HCEC 1CT (cell line): ENCODE data around the gene EML1.

ENCODE experiments used
- DNase-seq: peaks from one replicate; pipeline ENCODE4 v3.0.0-alpha.2; 2017

EML1 gene

DNA sequence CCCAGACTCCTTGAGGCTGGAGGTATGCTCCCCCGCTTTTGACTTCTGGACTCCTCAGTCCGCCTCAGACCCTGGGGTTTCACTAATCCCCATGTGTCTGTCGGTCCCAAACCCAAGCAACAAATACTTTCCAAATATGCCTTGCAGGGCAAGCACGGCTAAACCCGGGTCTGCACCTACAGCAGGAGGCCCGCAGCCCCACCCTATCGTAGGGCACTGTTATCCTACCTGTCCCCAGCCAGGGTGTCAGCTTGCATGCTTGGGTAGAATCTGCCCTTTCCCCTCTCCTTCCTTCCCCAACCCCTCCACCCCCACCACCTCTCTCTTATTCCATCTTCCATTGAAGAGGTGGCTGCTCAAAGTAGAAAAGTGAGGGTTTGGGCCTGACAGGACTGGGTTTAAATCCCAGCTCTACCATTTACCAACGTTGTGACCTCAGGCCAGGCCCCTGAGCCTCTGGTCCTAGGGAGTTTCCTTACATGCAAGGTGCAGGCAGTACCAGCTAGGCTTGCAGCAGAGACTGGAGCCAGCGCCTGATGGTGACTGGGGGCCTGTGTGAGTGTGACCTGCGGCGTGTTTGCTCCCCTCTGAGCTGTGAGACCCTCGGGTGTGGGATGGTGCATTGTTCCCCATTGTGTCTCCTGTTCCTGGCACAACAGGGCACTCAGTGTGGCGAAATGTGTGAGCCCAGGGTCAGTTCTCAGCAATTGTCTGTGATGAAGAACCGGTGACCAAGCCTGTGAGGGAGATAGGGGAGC is 11.2 kb upstream of the EML1 start:
- no peak for DNase-seq

DNA sequence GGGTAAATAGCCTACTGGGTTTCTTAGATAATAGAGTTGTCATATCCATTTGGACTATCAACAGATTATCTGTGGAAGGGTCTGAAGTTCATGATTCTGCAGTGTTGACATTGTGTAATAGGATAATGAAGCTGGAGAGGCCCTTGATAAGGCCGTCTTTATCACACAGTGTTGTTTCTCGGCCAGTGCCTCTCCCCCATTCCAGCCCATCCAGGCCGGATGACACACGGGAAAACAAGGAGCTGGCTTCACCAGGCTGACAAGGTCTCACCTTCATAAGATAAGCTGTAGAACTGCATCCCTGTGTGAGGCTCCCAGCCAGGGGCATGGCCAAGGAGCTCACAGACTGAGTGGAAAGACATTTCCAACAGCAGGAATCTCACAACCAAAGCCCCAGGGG is 8.7 kb upstream of the EML1 start:
- no peak for DNase-seq

DNA sequence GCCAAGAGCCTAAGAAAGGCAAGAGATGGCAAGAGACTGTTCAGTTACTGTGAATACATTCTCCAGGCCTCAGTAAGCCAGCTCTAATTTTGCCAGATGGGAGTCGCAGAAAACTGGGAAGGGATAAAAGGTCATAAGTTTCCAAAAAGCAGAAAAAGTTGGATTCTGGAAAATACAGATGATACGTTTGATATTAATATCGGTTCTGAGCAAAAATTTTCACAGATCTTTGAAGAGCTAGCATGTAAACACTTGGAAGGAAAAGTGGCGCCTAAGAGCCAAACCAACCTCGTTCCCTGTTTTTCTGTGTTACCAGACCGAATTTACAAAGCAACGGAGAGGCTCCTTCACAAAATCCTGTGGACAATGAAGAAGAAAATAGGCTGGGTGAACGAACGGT is 7.8 kb upstream of the EML1 start:
- DNase-seq: no peak

DNA sequence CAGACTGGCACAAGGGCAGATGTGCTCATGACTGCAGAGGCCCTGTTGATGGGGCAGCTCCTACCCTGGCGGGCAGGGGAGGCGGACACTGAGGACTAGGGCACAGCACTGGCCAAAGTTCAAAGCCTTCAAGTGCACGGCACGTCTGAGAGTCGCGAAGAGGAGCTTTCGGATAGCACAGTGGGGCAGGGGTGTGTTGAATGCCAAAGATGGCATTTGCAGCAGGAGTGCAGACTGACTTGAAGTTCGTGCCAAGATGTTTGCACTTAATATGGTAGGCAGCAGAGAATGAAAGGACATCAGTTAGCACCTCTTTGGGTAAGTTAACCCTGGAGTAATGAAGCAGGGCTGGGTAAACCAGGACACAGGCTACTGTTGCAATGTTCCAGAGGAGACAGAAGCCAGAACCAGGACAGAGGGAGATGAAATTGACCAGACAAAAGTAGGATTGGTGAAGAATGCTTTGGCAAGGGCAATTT is 6.7 kb upstream of the EML1 start:
- DNase-seq: no peak

DNA sequence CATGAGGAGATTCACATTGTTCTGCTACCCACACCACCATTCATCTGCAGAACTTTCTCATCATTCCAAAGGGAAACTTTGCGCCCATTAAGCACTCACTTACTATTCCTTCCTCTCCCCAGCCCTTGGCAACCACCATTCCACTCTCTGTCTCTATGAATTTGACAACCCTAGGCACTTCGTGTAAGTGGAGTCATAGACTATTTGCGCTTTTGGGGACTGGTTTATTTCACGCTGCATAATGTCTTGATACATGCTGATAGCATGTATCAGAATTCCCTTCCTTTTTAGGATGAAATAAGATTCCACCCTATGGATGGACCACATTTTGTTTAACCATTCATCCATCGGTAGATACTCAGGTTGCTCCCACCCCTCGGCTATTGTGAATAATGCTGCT is 4.5 kb upstream of the EML1 start:
- DNase-seq: no peak

DNA sequence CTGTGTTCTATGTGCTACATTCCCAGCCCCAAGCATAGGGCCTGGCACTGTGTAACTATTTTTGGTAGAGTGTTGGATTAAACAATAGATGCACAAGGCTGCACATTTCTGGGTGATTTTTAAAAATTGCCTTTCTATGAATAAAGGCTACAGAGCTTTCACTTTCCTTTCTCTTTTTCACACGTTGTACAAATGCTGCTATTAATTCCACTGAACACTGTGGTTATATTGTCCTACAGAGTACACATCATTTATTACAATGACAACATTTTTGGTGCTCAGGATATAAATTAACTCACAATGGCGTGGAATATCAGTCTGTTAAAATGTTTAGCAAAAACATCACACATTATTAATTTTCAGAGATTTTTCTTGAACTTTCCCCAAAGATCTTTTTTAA is 3.6 kb upstream of the EML1 start:
- DNase-seq: no peak

DNA sequence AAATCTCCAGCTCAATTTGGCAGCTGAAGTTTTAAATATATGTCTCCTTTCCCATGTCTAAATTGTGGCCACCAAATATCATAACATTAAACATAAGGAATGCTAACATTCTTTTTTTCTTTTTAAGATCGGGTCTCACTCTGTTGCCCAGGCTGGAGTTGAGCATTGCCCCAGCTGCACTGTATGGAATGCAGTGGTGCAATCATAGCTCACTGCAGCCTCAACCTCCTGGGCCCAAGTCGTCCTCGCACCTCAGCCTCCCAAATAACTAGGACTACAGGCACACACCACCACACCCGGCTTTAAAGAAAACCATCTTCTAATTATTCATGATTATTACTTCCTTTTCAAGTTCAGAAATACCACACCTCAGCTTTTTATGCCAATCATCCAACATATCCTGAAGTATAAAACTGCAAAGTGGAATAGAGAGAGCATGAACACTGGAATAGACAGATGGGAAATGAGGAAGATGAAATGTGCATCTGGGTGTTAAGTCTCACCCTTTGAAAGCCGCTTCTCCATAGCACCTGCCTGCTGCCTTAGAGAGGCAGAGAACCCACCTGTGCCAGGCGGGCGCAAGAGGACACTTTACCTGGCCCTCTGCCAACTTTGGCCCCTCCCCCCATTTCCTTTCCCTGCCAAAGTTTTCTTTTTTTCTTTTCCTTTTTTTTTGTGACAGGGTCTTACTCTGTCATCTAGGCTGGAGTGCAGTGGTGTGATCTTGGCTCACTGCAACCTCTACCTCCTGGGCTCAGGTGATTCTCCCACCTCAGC is 2.8 kb upstream of the EML1 start:
- DNase-seq: no peak

DNA sequence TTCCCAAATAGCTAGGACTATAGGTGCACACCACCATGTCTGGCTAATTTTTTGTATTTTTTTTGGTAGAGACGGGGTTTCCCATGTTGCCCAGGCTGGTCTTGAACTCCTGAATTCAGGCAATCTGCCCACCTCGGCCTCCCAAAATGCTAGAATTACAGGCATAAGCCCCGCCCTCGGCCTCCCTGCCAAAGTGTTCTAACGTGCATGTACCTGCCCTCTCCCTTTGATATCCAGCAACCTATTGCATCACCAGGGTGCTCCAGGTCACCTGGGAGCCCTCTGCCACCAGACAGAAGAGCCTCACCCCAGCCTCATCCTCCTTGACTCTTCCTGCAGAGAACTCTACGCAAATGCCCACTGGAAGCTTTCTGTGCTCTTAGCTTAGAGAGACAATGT is 2.2 kb upstream of the EML1 start:
- no peak for DNase-seq

DNA sequence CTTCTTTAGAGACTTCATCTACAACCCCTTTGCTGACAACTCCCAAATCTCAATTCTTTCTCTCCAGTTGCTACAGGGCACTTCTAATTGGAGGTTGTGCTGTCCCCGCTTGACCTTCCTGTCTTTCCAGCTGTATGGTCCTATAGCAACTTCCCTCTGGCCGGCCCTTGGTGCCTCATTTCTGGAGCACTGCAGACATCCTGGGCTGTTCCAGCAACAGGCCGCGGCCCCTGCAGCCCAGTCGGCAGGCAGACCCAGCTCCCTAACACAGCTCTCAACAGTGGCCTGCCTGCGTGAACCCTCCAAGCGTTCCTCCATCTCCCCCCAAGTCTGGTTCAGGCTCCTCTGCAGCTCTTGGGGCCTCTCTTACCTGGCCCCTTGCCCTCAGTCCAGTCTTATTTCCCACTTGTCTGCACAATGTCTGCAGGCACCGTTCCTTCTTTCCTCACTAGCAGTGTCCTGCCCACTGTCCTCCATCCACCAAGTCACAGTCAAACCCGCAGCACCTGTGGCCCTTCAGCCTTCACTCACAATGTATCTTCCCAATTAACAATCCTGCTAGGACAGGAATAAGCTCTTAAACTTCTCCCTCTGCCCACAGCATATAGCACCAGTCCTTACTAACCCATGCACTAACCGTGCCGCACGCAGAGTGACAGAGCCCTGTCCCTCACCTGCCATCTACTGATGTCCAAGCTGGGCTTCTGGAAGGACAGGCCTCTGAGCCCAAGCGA is 1.6 kb upstream of the EML1 start:
- no peak for DNase-seq

DNA sequence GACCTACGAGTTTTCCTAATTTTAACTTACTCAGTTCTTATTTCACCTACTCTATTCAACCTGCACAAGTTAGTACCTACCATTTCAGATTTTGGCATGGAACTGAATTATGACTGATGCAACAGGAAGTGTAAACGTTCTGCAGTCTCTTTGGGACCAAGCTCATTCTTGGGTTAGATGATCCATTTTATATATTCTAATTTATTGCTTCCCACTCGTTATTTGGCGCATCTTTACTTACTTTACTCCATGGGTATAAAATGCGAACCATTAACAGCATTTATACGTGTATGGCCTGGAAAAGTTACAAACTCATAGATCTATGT is 1.0 kb upstream of the EML1 start:
- DNase-seq: no peak

DNA sequence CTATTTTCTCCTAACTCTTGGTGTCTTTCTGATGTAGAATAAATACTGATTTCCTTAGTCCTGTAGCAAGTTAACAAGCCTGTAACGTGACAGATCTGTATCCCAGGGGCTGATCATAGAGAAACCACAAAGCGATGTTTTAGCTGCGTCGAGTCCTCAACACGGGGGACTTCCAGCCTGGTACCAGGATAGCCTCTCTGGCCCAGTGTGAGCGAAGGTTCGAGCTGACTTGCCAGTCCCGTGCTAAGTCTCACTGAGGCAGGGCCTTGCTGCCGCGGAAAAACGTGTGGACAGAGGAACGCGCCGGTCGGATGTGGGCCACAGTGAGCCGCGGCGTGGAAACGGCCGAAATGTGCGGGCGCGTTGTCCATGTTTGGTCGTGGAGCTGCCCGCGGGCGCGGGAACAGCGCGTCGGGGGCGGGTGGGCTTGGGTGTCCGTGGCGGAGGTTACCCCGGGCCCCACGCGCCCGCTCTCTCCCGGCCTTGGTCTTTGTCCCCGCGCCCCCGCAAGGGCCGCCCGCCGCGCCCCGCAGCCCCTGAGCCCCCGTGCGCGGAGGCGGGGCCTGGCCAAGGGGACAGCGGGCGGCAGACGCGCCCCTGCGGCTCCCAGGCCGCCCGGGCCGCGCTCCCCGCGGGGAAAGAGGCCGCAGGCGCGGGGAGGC is 531 bp upstream of the EML1 start:
- DNase-seq: no peak

DNA sequence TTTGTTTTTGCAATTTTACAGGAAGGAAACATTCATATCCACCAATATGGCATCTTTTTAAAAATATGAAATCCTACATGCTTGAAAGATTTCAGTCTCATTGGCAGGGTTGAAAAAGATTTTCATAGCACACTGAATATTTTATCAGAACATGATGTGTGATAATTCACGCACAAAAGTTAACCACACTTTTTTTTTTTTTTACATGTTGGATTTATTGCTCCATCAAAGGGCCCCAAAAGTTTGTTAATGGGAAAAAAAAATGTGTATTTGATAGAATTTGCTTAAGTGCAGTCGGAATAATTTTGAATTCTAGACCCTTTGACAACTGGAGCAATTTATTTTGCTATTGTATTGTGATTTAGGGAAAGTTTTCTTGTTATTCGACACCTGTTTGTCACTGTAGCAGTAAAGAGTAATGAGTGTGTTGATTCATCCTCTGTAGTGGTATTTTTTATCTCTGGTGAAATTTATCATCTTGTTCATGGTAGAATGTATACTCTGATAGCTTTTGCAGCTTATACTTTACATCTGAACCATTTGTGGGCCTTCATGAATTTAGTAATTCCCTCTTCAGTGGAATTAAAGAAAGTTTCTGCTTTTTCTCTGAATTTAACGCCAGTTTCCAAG is 1.1 kb downstream of the EML1 start:
- DNase-seq: no peak

DNA sequence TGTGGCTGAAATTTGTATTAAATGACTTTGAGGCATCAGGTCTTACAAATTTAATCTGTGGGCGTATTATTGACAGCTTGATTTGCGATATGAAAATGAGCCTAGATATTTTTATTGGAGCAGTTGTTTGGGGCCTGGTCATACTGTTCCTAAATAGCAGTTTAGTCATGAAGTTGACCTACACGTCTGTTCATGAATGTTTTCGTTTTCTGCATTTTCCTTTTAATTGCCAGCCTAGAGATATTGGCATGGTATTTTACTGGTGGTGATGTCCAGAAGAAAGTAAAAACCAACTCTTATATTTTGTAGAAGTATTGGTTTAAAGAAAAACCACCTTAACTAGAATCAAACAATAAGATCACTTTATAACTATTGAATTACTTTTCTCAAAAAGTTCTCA is 1.8 kb downstream of the EML1 start:
- no peak for DNase-seq

DNA sequence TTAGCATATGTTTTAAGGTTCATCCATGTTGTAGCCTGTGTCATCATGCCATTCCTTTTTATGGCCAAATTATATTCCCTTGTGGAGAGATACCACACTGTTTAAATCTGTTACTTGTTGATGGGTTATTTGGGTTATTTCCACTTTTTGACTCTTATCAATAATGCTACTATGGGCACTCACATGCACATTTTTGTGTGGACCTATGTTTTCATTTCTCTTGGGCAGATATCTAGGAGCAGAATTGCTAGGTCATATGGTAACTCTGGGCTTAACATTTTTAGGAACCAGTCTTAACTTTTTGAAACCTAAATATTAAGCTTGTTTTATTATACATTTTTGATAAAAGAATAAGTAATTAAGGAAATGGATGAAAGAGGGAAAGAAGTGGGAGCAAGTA is 4.0 kb downstream of the EML1 start:
- no peak for DNase-seq

DNA sequence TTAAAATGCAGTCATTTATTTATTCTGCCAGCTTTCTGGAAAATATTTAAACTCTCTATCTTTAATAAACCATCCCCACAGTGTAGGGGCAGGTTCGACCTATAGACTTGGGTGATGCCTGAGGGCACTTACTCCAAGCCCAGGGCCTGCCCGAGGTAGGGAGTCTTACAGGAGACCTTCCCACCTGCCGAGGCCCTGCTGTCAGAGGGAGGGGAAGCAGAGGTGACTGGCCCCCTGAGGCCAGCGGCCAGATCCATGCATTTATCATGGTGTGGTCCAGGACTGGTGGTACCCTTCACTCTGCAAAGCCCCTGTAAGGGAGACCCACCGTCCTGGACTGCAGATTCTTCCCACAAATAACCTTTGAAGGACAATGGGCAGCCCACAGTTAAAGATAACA is 7.6 kb downstream of the EML1 start:
- DNase-seq: no peak

DNA sequence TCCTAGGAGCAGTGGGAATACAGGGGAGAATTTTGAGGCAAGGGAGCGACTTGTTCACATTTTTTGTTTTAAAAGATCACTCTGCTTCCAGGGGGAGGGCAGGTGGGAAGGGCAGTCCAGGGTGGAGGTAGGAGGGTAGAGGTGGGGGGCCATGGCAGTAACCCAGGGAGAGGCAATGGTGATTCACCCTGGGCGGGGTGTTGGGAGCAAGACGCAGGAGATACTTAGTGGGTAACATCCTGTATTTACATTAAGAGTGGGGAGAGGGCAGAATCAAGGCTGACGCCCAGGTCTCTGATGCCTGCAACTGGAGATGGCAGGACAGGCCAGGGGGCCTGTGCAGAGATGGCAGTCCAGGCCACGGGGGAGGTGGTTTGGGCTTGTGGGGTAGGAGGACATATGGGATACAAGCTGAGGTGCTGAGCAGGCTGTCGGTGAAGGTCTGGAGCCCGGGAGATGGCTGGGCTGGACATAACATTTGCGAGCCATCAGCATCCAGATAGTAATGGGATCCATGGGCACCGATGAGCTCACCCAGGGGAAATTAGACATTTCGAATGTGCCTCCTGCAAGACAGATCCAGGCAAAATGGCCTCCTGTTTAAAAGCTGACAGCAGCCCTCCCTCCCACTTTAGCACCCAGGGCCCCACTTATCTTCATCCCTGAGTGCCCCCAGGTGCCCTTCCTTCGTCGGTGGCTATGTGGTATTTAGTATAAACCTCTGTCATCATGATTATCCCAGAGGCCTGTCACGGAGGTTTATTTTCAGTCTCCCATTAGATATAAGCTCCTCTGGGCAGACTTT is 9.3 kb downstream of the EML1 start:
- no peak for DNase-seq

DNA sequence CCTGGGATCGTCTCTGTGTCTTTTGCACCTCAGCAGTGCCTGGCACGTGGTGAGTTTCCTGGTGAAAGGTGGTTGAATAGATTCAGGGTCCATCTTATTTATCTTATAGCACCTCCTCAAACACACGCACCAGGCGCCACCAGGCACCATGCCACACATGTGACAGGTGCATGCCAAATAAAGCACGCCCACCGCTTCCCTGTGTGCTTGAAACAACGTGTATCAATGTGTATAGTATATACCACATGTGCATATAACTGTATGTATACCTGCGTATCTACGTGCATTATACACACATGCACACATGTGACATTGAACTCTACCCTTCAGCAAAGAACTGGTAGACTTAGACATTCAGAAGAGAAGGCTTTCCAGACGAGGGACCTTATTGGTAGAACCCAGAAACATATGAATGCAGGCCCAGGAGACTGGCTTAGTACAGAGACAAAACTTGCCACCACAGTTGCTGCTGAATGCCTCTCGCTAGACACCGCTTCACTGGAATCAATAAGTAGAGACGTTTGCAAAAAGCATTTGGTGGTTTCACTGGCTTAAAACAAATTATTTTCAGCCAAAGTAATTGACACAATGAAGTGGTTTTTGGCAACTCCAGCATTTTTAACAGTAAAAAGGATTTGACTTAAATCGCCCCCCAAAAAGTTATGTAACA is 10.0 kb downstream of the EML1 start:
- no peak for DNase-seq

DNA sequence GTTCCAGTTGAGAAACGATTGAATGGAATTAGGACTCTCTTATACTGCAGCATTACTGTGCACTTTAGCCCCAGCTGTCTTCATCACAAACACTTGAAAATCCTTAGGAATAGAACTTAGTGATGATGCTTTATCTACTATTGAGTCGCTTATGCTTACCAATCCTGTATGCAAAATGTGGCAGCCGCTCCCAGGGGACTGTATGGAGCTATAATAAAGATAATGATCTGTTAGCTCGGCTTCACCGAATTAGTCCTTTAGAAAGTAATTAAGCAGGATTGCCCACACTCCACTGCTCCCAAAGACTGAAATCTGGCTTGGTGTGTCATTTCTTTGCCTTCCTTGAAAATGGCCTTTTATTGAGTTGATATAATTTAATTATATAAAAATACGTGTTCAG is 10.6 kb downstream of the EML1 start:
- no peak for DNase-seq

DNA sequence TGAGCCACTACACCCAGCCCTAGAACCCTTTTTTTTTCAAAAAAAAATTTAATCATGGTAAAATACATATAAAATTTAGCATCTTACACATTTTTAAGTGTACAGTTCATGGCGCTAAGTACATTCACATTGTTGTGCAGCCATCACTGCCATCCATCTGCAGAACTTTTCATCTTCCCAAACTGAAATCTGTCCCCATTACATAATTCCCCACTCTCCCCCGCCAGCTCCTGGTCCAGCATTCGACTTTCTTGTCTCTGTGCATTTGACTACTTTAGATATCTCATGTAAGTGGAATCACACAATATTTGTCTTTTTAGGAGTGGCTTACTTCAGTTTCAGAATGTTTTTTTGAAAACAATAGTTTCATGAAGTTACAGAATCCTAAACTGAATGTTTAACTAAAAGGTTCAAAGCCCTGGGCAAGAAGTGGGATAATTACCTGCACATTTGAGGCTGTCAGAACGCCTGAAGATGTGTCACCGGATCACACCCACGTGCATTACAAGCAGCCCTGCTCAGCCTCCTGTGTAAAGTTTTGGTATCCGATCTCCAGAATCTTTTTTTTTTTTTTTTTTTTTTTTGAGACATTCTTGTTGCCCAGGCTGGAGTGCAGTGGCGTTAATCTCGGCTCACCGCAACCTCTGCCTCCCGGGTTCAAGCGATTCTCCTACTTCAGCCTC is 12.7 kb downstream of the EML1 start:
- no peak for DNase-seq

DNA sequence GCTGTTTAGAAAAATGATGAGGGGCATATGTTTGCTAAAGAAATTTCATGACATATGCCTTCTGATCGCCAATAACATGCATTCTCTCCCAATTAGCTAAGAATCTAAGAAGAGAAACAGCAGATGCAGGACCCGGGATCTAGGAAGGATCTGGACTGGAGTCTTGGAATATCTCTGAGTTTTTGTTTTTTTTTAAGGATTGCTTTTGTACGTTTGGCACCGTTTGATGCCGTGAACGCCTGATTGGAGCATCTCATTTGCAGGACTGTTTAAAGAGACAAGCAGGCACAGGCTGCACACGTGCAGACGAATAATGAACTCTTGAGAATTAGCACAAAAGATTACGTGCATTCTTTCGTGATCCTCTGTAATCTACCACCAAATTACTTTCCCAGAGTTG is 13.6 kb downstream of the EML1 start:
- no peak for DNase-seq
